Activated CD4-positive, alpha-beta T cell treated with anti-CD3 and anti-CD28 coated beads, Interleukin-10, Interleukin-2, amounts not matched to agents 100 ng/mL and 50 ng/mL, durations not matched to agents 16 hours and 8 hours (primary cell): Measurements from ENCODE around the gene CENPX.

ENCODE experiments used
- DNase-seq: peaks from one replicate; pipeline ENCODE4 v3.0.0-alpha.2; 2020

Gene CENPX

GRCh38 chr17:82009413-82009812 lies 13.3 kb downstream of the CENPX start:
- DNase-seq, result no peak

DNA sequence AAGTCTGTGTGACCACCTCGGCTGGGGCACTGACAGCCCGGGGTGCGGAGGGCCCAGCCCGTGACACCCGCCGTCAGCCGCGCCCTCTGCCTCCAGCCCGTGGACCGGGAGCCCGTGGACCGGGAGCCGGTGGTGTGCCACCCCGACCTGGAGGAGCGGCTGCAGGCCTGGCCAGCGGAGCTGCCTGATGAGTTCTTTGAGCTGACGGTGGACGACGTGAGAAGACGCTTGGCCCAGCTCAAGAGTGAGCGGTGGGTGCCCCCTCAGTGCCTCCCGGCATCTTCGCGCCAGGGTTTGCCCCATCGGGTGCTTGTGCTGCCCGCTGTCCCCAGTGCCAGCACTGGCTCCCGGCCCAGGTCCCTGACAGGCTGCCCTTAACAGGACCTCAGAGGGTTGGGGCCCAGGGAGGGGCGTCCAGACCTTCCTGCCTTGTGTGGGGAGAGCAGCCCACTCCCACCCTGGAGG lies 13.7 kb downstream of the CENPX start:
- no peak for DNase-seq

DNA sequence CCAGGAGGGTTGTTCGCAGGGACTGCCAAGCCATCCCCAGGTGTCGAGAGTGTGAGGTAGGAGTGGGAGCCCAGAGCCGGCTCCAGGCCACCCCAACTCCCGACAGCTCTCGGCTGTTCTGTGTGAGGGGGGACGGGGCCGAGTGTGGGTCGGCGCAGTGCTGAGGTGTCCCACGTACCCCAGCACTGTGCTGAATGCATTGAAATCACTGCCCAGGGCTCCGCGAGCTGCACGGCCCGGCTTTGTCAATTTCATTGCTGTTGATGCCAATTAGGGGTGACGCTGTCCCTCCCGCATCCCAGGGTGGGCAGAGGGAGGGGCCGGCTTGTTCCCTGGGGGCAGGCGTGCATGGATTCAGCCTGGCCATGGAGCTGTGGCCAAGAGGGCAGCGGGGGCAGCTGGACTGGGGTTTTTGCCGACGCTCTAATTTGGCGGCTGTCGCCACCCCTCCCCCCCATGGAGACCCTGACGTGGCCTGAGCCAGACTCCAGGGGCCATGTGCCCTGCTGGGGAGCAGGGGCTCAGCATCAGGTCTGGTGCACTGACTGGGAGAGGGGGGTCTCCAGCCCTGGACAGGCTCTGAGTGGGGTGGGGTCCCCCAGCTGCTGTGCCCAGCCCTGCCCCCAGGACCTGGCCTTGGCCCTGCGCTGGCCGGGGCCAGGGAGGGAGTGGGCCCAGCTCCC lies 14.3 kb downstream of the CENPX start:
- no peak for DNase-seq

GRCh38 chr17:82007495-82008257 lies 15.0 kb downstream of the CENPX start:
- no peak for DNase-seq

GRCh38 chr17:82007228-82007494 lies 15.5 kb downstream of the CENPX start:
- no peak for DNase-seq

GRCh38 chr17:82006468-82007227 lies 16.0 kb downstream of the CENPX start:
- no peak for DNase-seq

DNA sequence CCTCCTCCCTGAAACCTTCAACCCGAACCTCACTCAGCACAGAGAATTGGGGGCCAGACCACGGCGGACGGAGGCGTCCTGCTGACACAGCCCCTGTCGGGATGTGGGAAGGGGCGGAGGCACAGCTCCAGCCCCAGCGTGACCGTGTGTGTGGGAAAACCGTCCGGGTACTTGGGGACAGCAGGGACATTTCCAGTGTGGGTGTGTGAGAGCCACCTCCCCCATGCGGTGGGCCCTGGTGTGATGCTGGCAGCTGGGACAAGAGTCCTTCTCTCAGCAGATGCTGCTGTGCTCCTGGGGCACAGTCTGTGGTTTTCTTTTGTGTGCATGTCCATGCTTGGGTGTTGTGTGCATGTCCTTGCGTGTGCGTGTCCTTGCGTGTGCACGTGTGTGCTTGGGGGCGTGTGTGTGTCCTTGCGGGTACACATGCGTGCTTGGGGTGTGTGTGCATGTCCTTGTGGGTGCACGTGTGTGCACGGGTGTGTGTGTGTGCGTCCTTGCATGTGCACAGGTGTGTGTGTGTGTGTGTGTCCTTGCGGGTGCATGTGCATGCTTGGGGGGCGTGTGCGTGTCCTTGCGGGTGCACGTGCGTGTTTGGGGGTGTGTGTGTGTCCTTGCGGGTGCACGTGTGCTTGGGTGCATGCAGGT lies 16.9 kb downstream of the CENPX start:
- DNase-seq, result no peak

DNA sequence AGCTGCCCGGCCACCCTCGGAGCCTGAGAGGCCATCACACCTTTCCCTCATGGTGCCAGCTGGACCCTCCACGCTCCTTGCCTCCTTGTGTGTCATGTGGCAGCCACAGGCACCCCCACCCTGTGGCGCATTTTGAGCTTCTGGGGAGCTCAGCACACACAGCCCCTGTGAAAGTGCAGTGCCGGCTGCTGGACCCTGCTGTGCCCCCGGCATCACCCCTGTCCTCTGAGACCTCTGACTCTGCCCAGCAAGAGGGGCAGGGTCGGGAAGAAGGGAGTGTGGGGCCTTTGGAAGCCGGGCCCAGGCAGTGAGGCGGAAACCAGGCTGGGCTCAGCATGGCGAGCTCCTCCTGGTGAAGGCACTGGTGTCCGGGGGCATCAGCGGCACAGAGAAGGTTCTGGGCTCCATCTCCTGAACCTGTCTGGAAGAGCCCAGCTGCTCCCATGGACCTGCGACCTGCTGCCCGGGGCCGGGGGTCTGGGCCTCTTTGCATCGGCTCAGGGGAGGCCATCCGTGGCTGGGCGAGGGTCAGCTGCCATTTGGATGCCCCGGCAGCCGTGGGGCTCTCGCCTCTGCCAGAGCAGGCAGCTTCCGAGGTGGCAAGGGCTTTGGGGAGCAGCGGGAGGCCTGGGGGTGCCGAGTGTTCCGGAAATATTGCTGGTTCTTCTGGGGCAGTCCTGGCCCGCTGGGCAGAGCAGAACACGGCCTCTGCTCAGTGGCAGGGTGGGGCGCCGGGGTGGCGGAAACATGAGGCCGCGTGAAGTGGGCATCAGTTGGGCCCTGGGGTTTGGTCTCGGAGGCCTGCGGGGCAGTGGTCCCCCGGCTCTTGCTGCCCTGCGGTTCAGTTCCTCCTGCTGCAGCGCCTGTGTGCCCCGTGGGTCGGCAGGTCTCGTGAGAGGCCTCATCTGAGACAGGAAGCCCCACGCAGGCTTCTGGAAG lies 17.9 kb downstream of the CENPX start:
- no peak for DNase-seq

- peak; percentile 30 for DNase-seq
These were observed 19.0 kb downstream of the CENPX start for GRCh38 chr17:82003411-82004381.

DNA sequence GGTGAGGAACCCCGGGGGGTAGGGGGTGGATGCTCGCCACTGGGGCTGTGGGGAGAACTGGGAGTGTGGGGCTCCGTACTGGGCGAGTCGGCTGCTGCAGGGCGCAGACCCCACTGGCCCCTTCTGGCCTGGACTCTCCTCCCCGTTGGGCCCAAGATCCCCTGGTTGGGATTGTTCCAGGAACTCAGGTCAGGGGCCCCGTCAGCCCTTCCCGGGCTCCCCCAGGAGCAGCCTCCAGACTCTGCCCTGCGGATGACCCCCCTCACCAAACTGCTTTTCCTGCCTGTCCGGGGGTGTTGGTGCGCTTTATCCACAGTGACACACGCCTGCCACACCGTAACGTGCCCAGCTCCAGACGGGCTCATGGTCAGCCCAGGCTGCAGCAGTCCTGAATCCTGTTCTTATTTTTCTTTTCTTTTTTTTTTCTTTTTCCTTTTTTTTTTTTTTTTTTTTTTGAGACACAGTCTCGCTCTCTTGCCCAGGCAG lies 21.1 kb downstream of the CENPX start:
- DNase-seq, result no peak

GRCh38 chr17:82000803-82001570 lies 21.7 kb downstream of the CENPX start:
- no peak for DNase-seq

- DNase-seq, result no peak
These were observed 22.5 kb downstream of the CENPX start for GRCh38 chr17:81999976-82000802.

DNA sequence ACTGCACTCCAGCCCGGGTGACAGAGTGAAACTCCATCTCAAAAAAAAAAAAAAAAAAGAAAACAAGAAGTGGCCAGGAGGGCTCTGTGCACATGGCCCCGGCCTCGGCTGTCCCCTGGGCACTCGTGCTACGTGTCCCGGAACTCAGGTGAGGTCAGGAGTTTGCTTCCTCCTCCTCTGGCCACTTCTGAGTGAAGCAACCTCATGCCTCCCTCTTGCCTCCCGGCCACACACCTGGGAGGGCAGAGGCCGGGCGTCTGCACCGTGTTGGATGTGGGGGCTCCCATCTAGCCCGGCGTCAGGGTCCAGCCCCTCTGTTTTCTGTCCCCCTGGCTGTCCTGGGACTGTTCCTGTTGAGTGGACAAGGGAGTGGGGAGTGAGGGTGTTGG lies 23.1 kb downstream of the CENPX start:
- DNase-seq, result no peak

DNA sequence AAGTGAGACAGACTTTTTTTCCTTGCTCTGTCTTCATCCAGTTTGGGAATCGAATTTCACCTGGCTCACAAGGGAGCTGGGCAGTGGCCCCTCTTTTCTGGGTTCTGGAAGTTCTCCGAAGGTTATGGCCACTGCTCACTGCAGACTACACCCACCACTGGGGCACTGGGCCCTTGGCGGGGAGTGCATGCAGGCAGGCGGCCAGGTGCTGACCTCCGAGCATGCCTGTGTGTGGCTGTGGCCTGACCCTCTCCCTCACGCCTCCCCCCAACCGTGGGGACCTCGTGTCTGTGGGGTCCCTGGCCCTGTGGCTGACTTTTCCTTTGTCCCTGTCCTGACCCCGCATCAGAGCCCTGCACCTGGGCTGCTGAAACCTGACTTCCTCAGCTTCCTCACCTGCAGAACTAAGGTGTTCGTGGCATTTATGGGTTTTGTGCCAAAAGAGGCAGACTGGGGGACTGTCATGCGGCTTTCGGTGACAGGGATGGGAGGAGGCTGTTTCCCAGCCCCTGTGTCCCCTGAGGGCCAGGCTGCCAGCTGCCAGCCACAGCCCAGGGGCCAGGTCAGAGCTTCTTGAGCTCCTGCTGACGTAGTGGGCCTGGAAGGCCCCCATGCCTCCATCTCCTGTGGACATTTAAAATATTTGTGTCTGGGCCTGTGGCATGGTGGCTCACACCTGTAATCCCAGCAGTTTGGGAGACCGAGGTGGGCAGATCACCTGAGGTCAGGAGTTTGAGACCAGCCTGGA lies 23.8 kb downstream of the CENPX start:
- DNase-seq, result no peak

DNA sequence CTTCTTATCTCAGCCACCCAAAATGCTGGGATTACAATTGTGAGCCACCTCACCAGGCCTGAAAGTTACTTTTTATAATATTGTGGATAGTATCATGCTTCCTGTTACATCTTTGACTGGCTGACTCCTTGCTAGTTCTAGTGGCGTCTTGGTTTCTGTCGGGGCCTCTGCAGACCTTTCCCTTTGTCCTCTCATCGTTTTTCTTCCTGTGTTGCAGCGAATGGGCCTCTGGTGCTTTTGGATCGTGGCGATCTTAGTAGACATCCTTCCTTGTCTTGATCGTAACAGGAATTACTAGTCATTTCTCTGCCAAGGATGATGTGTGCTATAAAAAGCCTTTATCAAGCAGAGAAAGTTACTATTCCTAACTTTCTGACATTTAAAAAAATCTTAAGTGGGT lies 24.5 kb downstream of the CENPX start:
- no peak for DNase-seq

- no peak for DNase-seq
These were observed 25.8 kb downstream of the CENPX start for GRCh38 chr17:81996757-81997441.

GRCh38 chr17:81996232-81996756 lies 26.4 kb downstream of the CENPX start:
- DNase-seq, result no peak
